LoVo (cell line): ENCODE measurements around the gene ANKRD6.

Experiments
- DNase-seq: peaks from one replicate; pipeline ENCODE4 v3.0.0-alpha.2; 2016; ENCODE audit warnings: low spot score

The ANKRD6 gene

DNA sequence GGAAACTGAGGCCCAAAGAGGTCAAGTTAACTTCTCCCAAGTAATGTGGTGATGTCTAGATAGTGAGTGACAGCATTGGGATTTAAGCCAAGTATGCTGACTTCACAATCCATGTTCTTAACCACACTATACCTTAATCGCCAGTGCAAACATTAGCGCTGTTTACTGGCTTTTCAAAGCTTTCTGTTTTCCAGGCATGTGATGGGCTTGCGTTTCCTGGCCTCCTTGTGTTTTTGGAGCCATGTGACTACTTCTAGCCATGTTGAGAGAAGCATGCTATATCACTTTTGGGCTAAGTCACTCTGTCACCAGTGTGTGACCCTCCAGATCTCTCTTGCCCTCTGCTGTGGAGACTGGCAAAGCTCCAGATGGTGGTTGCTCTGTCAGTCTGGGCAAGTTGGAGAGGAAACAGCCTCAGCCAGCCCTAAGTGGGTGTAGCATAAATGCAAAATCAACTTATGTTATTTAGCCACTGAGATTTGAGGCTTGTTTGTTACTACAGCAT lies 76.9 kb downstream of the ANKRD6 start:
- peak; percentile 4 for DNase-seq

DNA sequence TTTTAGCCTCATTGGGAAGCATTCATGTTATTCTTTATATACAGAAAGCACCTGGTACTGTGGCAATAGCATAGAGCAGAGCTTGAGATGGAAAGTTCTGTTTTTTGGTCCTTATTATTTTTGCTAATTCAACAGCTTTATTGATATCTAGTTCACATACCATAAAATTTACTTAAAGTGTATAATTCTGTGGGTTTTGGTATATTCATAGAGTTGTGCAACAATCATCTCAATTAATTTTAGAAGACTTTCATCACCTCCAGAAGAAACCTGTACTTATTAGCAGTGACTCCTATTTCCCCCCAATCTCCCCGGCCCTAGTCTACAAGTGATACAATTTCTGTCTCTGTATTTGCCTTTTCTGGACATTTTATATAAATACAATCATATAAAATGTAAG lies 77.4 kb downstream of the ANKRD6 start:
- DNase-seq = no peak

DNA sequence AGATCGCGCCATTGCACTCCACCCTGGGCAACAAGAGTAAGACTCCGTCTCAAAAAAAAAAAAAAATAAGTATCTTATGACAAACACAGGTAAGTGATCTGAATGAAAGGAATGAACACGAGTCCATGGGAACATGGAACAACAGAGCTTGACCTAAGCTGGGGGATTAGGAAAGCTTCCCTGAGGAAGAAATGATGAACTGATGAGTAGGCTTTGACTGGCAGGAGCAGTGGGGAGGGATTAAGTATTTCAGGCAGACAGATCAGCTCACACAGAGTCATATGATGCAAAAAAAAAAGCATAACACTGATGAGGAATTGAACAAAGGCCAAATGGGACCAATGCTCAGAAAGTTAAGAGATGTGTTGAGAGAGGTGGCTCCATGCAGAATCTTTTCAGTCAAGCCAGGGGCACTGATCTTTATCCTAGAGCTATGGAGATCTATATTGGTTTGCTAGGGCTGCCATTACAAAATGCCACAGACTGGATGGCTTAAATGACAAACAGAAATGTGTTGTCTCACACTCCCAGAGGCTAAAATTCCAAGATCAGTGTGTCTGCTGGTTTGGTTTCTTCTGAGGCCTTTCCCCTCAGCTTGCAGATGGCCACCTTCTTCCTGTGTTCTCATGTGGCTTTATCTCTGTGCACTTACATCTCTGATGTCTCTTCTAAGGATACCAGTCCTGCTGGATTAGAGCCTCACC lies 85.6 kb downstream of the ANKRD6 start:
- DNase-seq = no peak

DNA sequence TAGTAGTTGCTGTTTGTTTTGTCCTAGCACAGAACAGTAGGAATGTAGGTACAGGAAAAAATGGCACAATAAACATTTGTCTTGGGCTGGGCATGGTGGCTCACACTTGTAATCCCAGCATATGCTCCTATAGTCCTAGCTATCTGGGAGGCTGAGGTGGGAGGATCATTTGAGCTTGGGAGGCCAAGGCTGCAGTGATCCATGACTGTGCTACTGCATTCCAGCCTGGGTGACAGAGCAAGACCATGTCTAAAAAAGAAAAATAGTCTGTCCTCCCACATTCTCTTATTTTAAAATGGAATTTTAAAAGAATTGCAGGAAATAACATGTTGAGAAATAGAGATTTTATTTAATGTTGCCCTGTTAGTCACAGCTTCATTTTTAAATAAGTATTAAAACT lies 87.8 kb downstream of the ANKRD6 start:
- no peak for DNase-seq

DNA sequence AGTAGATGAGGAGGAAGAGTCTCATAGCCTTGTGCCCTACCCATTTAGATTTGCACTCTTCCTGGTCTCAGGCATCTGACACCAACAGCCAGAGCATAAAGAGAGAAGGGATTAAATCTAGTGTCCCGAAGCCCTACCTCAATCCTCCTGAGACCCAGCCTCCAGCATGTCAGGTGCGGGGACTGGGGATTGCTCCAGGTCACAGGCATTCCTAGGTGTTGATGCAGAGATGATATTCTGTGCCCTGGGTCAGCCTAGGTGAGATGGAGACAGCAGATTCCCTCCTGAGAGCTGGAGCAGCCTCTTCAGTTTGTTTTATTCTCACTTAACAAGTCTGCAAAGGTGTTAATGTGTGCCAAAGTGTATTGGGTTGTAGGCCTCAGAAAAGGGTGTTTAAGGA lies 89.8 kb downstream of the ANKRD6 start:
- no peak for DNase-seq

DNA sequence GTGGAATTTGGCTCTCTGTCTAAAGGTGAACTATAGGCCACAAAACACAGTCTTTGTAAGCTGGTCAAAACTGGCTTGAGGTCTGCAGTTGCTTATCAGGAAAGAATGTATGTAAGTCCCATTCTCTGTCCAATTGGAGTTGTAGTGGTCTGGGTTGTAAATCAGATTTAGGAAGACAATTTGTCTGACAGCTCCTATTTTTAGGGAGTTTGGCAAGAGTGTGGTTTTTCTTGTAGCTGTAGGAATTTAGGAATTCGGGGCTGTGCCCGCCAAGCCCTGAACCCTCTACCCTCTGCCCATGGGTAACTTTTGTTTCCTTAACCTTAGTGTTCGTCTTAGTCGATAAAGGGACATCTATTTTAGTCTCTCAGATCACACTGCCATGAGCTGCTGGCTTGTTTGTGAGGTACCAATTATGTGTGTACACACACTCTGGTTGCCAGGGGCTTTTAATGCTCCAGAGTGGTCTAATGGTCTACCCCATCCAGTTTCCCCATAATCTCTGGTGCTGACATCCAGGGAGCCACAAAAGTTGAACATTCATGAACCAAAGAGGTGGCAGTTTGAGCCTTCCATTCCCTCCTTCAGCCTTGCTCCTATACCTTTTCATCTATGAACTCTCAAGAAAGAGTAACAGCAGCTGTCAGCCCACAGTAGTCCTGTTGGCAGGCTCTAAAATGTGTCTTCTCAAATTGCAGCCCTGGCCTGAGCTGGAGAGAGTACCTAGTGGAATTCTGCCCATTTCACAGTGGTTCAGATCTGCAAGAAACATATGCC lies 93.0 kb downstream of the ANKRD6 start:
- no peak for DNase-seq

DNA sequence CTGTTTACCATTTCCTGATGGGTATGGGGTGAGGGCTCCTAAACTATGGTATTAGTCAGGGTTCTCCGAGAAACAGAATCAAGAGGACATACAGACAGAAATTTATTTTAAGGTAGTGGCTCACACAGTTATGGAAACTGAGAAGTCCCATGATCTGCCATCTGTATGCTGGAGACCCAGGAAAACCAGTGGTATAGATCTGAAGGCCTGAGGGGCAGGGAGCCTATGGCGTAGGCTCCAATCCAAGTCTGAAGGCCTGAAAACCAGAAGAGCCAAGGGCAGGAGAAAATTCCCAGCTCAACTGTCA lies 93.6 kb downstream of the ANKRD6 start:
- DNase-seq = no peak

DNA sequence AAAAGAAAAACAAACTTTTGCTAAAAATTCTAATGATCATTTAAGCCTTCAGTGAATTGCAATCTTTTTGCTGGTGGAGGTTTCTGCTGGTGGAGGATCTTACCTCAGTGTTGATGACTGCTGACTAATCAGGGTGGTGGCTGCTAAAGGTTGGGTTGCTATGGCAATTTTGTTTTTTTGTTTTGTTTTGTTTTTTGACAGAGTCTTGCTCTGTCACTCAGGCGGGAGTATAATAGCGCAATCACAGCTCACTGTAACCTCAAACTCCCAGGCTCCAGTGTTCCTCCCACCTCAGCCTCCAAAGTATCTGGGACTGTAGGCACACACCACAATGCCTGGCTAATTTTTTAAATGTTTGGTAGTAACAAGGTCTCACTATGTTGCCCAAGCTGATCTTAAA lies 94.7 kb downstream of the ANKRD6 start:
- no peak for DNase-seq

DNA sequence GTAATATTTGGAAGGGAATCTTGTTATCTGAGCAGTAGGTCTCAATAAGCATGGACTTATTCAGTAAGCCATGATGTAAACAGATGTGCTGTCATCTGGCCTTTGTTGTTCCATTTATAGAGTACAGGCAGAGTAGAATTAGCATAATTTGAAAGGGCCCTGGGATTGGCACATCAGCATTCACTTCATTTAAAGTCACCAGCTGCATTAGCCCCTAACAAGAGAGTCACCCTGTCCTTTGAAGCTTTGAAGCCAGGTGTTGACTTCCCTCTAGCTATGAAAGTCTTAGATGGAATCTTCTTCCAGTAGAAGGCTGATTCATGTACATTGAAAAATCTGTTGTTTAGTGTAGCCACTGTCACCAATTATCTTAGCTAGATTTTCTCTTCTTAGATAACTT lies 95.9 kb downstream of the ANKRD6 start:
- DNase-seq = no peak

DNA sequence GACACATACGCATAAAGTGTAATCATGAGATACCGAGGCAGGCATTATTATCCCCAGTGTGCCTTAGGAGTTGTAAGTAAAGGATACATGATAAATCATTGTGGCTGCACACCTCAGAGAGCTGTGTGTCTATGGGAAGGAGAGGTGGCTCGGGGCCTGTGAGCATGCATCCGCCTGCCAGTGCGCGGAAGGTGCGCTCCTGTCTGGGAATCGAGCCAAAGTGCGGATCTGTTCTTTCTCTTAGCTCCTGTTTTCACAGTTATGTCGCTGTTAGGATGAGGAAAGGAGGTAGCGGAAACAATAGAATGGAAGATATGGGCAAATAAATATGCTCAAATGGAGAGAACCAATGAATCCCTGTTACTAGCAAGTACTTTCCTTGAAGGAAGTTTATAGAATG lies 98.0 kb downstream of the ANKRD6 start:
- no peak for DNase-seq

DNA sequence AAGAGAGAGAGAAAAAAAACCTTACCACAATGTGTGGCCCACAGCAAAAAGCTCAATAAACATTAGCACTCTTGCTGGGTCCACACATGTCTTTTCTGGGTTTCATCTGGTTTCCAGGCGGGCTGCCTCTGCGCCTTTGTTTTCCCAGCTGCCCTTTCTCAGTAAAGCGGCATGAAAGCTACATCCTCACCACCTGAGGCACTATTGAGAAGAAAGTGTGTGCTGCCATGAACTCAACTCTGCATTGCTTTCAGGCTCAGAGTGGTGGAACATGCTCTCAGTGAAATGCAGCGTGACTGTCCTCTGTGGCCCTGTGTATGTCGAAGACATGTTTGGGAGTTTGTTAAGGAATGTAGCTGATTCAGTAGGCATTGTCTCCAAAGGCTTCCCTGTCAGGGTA lies 103.3 kb downstream of the ANKRD6 start:
- DNase-seq = no peak

DNA sequence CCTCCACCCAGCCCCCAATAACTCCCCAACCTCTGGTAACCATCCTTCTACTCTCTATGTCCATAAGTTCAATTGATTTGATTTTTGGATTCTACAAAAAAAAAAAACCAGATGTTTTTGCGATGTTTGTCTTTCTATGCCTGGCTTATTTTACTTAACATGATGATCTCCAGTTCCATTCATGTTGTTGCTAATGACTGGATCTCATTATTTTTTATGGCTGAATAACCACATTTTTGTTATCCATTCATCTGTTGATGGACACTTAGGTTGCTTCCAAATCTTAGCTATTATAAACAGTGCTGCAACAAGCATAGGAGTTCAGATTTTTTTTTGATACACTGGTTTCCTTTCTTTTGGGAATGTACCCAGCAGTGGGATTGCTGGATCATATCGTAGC lies 106.8 kb downstream of the ANKRD6 start:
- DNase-seq = no peak

DNA sequence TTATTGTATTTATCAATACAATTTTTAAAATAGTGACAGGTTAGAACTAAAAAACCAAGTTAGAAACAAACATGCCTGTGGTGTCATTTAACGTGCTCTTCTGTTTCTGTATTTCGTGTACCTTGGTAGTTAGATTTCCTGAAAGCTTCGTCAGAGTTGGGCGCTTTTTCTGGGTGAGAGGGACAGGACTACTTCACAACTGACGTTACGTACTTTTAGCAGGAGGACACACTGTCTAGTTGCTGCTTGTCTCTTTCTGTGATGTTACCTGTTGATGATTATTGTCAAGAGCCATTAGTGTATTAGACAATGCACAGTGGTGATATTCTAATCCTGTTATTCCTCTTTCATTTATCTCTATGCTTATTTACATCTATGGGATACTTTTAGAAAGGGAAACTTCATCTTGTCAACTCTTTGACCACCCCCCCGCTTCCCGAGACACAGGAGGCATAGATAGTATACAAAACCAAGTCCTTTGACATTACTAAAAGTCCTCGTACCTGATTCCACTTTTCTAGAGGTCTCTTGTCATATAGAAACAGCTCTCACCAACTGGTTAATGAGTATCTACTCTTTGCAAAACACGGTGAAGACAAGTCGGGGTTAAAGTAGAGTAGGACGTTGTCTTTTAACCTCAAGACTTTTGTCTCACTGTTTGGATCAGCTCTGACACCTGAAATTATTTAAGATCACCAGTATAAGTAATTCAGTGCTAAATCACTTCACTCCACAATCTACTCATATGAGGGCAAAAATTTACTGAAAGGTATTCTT lies 109.3 kb downstream of the ANKRD6 start:
- DNase-seq = no peak

DNA sequence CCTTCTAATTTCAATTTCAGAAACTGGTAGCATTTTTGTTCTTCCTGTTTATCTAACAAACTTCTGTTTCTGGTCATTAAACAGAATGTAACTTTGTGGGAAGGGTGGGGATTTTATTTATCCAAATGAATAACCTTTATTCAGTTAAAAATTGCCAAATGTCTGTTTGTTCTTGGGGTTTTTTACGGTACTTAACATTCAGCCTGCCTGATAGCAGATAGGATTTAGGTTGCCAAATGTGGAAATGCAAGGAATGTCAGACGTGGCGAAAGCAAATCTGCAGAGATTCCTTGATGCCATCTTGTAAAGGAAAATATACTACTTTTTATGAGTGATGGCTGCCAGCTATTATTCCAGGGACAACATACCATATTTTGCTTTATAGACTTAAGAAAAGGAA lies 109.9 kb downstream of the ANKRD6 start:
- DNase-seq = no peak

DNA sequence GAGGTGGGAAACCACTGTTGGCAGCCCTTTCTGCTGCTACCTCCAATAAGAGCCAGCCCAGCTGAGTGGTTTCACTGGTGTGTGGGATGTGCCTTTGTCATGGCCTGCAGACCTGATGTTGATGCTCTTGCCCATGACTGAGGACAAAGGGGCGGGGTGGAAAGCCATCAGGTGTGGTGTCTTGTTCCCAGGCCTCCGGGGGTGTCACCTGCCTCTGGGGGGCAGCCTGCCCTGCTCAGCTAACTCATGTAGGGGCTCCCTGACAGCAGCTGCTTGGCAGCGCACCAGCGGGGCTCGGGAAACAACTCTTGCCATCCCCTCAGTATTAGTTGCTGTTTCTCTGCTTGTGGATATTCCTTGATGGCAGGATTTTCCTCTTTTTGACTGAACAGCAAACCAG lies 114.3 kb downstream of the ANKRD6 start:
- DNase-seq = no peak

DNA sequence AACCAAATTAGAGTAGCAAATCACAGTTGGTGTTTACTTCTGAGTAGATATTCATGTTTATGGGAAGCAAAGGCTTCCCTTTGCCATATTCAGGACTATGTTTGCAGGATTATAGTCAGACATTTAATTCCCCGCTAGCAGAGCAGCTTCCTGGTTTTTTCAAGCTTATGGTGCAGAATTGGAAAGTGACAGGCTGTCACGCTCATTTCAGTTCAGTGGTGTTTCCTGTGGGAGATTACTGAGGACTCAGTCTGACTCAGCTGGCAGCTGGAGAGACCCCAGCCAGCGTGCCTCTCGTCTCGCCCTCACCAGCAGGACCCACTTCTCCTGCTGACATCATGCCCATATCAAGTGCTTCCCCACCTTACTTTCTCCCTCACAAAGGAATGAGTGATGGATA lies 120.5 kb downstream of the ANKRD6 start:
- no peak for DNase-seq

DNA sequence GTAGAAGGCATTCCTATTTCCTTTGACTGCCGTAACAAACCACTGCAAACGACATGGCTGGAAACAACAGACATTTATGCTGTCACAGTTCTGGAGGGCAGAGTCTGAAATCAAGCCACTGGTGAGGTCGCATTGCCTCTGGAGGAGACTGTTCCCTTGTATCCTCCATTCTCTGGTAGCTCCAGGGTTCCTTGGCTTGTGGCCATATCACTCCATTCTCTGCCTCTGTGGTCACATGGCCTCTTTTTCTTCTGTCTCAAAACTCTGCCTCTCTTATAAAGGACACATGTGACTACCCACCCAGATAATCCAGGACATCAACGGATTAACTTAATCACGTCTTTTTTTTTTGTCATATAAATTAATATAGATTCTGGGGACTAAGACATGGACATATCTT lies 121.2 kb downstream of the ANKRD6 start:
- no peak for DNase-seq

DNA sequence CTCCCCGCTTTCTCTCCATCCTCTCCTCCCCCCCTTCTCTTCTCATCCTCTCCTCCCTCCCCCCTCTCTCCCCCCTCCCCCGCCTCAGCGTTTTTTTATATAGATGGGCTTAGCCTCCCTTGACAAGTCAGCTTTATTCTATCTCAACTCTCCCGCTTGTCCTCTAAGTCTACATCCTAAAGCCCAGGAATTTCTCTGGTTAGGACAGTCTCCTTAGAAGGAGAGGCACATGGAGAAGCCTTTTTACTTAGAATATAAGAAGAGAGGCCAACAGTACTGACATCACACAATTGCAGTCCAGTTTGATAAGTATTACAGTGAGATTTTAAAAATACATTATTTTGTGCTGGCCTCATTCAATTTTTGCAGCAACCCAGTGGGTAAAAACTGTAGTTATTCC lies 122.1 kb downstream of the ANKRD6 start:
- no peak for DNase-seq

DNA sequence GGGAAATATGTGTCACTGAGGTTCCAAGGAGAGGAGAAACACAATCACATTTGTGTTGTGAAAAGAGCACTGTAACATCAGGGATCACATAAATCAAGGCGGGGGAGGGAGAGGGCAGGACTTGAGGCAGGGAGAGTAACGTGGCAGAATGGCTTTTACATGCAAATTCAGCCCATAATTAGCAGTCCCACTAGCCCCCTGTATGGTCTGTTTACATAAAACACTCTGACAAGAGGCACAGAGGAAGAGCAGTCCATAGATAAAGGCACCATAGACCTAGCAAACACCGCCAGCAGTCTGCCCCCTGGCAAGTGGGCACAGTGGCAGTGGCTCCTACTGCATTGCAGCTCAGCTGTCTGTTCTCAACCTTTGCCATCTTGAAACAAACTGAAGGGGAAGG lies 122.9 kb downstream of the ANKRD6 start:
- no peak for DNase-seq

DNA sequence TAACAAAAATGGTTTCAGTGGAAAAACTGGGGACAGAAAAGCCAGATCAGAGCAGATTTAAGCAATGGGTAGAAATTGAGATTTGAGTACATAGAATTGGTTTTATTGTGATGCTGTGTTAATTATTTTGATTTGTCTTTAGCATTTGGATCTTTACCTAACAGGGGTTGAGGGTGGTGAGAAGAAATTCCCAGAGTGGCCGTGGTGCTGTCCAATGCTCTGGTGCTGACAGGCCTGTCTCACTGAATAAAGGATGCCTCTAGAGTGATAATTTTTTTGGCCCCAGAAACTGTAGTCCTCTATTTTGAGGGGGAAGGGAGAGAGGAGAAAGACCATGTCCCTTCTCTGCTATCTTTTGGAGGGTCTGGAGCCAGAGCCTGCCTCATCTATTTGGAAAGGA lies 126.5 kb downstream of the ANKRD6 start:
- no peak for DNase-seq

DNA sequence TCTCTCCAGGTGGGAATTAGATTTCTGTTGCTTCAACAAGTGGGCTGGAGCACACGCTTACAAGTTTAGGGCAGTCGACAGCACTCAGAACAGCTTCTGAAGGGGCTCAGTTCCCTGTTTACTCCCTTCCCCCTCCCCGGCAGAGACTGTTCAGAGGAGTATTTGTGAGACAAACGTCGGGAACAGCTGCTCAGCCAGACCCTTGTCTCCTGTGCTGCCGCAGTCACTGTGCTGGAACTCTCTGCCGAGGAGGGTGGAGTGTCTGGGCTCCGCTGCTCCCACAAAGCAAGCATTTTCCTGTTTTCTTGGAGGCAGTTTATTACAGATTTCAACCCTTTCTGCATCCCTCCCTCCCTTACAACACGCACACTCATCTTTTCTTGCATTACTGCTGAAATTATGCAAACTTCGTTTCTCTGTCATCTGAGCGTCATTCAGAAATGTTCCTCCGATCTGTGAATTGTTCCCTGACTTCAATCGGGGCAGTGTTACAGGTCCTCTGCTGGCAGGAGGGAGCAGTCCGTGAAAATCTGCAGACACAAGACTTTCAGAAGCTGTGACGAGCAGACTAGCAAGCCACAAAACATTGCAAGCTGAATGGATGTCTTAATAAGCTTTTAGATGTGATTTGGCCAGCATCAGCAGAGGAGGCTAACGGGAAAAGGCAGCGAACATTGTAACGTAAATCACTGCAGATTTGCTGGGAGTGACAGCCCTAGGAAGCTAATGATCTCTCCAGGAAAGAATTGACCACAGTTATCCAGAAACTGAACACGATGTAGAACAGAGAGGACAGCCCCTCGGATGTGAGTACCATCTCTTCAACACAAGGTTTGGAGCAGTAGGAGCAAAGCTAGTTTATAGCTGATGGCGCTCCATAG lies 129.4 kb downstream of the ANKRD6 start:
- DNase-seq = no peak

DNA sequence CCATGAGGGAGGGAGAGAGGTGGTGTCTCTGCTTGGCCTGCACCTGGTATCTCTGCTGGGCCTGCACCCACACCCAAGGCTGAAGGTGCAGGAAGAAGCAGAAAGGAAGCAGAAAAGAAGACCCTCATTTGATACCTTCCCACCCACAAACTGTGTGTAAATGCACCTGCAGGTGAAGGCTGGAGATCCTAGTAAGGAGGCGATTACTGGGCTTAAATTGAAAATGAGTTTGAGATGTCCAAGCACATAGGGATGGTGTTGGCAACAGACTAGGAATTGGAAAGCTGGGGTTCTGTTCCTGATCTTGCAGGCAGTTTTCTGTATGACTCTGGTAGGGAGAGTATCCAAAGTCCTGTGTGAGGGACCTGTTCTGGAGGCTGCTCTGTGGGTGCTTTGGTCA lies 130.9 kb downstream of the ANKRD6 start:
- no peak for DNase-seq
